HTERT RPE-1 (cell line): Measurements from ENCODE around the gene UTS2B.

Experiments
- in situ Hi-C: fragments of 300-500 bp; cut with MboI; formaldehyde crosslinking; loops from 4 replicates; pipeline ENCODE4 v1.14.3; 2020; ENCODE audit warnings: low sequenced_read_pairs

The UTS2B gene

GRCh38 chr3:191327526-191327925, 2.8 kb downstream of the UTS2B start:
- in situ Hi-C loops: no loop called here

- in situ Hi-C loops: no loop called here
Measured at GRCh38 chr3:191324936-191325335, 5.4 kb downstream of the UTS2B start.

- in situ Hi-C loops: no loop called here
Measured at GRCh38 chr3:191321019-191321767, 9.1 kb downstream of the UTS2B start.

- in situ Hi-C loops: no loop called here
Measured at GRCh38 chr3:191320316-191320715, 10.0 kb downstream of the UTS2B start.

- in situ Hi-C loops: no loop called here
Measured at GRCh38 chr3:191316876-191317603, 13.3 kb downstream of the UTS2B start.

- in situ Hi-C loops: no loop called here
Measured at GRCh38 chr3:191314109-191314728, 16.1 kb downstream of the UTS2B start.

GRCh38 chr3:191313296-191313695, 17.0 kb downstream of the UTS2B start:
- in situ Hi-C loops: no loop called here

GRCh38 chr3:191307341-191307740, 23.0 kb downstream of the UTS2B start:
- in situ Hi-C loops: no loop called here

GRCh38 chr3:191306428-191306827, 23.9 kb downstream of the UTS2B start:
- in situ Hi-C loops: no loop called here

- in situ Hi-C loops: no loop called here
Measured at GRCh38 chr3:191303596-191303995, 26.7 kb downstream of the UTS2B start.

- in situ Hi-C loops: no loop called here
Measured at GRCh38 chr3:191302451-191302850, 27.9 kb downstream of the UTS2B start.

- in situ Hi-C loops: no loop called here
Measured at GRCh38 chr3:191301782-191302411, 28.4 kb downstream of the UTS2B start.

- in situ Hi-C loops: no loop called here
Measured at GRCh38 chr3:191301017-191301416, 29.3 kb downstream of the UTS2B start.

- in situ Hi-C loops: no loop called here
Measured at GRCh38 chr3:191300422-191300821, 29.9 kb downstream of the UTS2B start.

GRCh38 chr3:191298846-191299245, 31.5 kb downstream of the UTS2B start:
- in situ Hi-C loops: no loop called here

GRCh38 chr3:191296041-191296541, 34.2 kb downstream of the UTS2B start:
- in situ Hi-C loops: no loop called here

GRCh38 chr3:191294291-191294690, 36.0 kb downstream of the UTS2B start:
- in situ Hi-C loops: no loop called here

GRCh38 chr3:191292243-191293015, 37.9 kb downstream of the UTS2B start:
- in situ Hi-C loops: no loop called here

GRCh38 chr3:191290311-191291025, 39.9 kb downstream of the UTS2B start:
- in situ Hi-C loops: no loop called here

GRCh38 chr3:191283400-191283799, 46.9 kb downstream of the UTS2B start:
- in situ Hi-C loops: no loop called here
